Renal cortical epithelial cell (primary cell): ENCODE results near the gene GUCY1B1. TPM values are rescaled to one million over a fixed set of nuclear protein-coding genes. Genes with fewer than 3 reads are reported as not detected.

ENCODE experiments used
- DNase-seq: peaks from one replicate; pipeline ENCODE4 v3.0.0-alpha.2; 2011; ENCODE audit warnings: low read depth
- total RNA-seq: library from RNA; depleted of rRNA; stranded (reverse); fragments of >200 nt; gene quantifications from 2 replicates; pipeline ENCODE4 v1.2.3, GENCODE V29; 2014

The GUCY1B1 gene
- 8.2 and 54.1 TPM in 2 replicates for total RNA-seq

- DNase-seq, result peak; percentile 91
Observed at GRCh38 chr4:155758481-155759371, at the start of gene GUCY1B1. Gene GUCY1B1 (plus strand): TSS chr4:155759021. CDS start chr4:155759141, 120 bp downstream.

DNA sequence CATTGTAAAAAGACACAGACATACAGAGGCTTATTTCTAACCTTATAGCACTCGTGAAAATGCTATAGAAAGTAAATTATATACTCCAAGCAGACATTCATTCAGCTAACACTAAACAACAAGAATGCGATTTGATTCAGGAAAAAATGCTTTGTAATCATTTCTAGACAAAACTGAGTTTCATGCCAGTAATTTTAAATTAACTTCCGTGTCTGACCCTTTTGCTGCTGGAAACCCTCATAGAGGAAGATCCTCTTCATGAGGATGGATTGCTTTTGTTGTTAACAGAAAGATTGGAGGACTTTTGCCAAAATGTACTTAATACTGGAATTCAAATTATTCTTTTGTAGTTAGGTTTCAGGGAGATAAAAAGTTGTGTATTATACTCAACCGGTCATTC is 48.9 kb upstream of the GUCY1B1 start:
- no peak for DNase-seq

- DNase-seq, result no peak
Observed at GRCh38 chr4:155711556-155711955, 47.3 kb upstream of the GUCY1B1 start.

DNA sequence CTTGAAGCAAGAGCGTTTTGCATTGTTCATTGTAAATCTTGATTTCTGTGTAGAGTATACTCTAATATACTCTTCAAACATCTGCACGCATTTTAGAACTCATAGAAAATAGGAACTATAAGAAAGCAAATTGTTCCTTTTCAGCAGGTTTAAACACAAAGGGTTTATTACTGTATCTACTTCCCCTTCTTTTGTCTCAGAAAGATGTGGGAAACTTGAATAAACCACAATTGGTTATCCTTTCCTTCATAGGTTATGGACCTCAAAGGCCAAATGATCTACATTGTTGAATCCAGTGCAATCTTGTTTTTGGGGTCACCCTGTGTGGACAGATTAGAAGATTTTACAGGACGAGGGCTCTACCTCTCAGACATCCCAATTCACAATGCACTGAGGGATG is 46.0 kb upstream of the GUCY1B1 start:
- DNase-seq, result no peak

DNA sequence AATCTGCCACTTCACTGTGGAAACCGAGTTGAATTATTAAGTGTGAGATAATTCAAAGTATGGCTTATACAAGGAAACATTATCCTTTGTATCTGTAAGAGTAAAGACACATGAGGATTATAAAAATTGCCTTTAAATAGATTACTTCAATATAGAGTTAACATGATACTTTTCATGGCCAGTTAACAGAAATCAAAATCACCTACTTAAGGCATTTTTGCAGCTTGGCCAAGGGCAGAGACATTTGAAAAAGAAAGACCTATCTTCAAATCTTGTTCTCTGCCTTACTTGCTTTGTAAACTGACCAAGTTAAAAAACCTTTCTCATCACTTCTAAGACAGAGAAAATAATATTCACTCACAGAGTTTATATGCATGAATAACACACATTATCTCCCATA is 44.9 kb upstream of the GUCY1B1 start:
- no peak for DNase-seq

GRCh38 chr4:155722336-155722735 is 36.5 kb upstream of the GUCY1B1 start:
- DNase-seq, result peak; percentile 65

- DNase-seq, result peak; percentile 95
Observed at GRCh38 chr4:155722816-155723499, 35.9 kb upstream of the GUCY1B1 start.

DNA sequence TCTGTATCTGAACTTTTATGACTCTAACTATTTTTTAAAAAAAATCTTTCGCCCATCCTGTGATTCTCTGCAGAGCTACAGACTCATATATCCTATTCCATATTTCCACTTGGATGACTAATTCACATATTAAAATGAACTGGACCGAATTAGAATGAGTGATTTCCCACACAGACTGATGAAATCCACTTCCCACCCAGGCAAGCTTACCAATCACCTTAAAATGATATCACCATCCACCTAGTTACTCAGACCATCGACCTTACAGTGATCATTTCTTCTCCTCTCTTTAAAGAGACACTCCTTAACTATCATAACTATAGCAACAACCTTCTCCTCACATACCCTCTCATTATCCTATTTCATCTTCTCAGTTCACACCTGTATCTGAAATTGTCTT is 34.1 kb upstream of the GUCY1B1 start:
- no peak for DNase-seq

GRCh38 chr4:155734065-155734464 is 24.8 kb upstream of the GUCY1B1 start:
- DNase-seq, result no peak

GRCh38 chr4:155734951-155735350 is 23.9 kb upstream of the GUCY1B1 start:
- DNase-seq, result no peak

- DNase-seq, result no peak
Observed at GRCh38 chr4:155735496-155735895, 23.3 kb upstream of the GUCY1B1 start.

- DNase-seq, result no peak
Observed at GRCh38 chr4:155738548-155738947, 20.3 kb upstream of the GUCY1B1 start.

- DNase-seq, result no peak
Observed at GRCh38 chr4:155741546-155741945, 17.3 kb upstream of the GUCY1B1 start.

GRCh38 chr4:155742310-155743015 is 16.4 kb upstream of the GUCY1B1 start:
- no peak for DNase-seq

DNA sequence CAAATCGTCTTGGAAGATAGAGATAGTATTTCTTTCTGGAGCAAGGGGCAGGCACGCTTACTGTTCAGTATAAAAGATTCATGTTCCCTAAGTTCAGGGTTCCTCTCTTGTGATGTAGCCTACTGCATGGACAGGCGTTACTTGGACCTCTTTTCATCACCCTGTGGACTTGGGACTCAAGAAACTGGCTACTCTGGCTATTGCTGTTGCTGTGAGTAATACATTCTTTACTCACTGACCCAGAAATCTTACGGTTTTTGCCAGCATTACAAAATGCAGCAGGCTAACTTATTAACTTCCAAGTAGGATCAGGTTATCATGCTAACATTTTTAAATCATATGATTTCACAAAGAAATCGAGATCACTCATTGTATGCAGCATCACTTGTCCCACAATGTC is 12.8 kb upstream of the GUCY1B1 start:
- DNase-seq, result peak; percentile 98

DNA sequence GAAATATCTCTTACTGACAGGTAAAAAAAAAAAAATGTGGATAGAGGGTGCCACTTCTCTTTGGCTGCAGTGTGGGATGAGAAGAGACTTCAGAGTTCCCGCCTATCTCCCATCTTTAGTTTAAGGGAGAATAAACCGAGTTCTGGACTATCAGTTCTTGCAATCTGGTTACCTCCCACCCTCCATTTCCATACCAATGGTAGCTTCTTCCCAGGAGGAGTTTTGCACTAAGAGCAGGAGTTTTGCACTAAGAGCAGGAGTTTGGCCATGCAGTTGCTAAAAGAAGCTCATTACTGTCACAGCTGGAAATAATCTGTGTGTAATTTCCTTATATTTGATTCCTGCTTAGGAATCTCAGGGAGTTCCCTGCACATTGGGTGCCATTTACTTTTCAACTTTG is 10.8 kb upstream of the GUCY1B1 start:
- no peak for DNase-seq

- no peak for DNase-seq
Observed at GRCh38 chr4:155749041-155749440, 9.8 kb upstream of the GUCY1B1 start.

DNA sequence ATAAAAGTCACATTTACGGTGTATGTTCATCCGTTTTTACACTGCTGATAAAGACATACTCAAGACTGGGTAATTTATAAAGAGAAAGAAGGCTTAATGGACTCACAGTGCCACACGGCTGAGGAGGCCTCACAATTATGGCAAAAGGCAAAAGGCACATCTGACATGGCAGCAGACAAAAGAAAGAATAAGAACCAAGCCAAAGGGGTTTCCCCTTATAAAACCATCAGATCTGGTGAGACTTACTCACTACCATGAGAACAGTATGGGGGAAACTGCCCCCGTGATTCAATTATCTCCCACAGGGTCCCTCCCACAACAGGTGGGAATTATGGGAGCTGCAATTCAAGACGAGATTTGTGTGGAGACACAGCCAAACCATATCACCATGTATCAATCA is 7.3 kb upstream of the GUCY1B1 start:
- DNase-seq, result no peak

DNA sequence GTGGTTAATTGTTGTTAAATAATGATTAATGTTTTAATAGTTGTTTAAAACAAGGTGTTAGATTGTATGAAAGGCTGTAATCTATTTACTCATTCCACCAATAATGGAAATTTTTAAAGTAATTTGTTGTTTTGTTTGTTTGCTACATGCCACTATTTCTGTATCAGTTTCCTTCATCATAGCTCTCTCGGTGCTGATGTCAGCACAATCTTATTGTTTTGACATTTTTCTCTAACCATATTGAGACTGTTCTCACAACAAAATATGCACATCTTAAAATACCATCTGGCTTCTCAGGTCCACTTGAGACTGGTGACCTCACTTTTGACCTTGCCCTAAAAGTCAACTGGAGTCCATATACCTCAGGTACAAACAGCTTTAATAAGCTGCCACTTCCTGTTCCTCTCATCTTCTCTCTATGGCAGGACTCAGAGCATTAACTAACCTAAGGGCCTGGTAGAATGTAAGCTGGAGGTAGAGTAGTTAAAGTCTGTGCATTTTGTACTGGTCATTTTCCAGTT is 1.0 kb upstream of the GUCY1B1 start:
- DNase-seq, result no peak

- no peak for DNase-seq
Observed at GRCh38 chr4:155759372-155760252, 791 bp downstream of the GUCY1B1 start.

- no peak for DNase-seq
Observed at GRCh38 chr4:155761047-155761446, 2.2 kb downstream of the GUCY1B1 start.
